NCI-H524 treated with DMSO at 0.1 percent for 48 hours (cell line): ENCODE results near the gene TOM1L2.
A peak's percentile ranks its signal among the peaks of the same experiment; 100 is the strongest.

Source experiments
- DNase-seq: peaks from one replicate; lab custom pipeline; 2025; lab: John Stamatoyannopoulos, UW

The TOM1L2 gene

GRCh38 chr17:17836250-17836817, 135.9 kb downstream of the TOM1L2 start:
- DNase-seq, result peak; percentile 60

GRCh38 chr17:17835415-17836249, 136.6 kb downstream of the TOM1L2 start:
- no peak for DNase-seq

- no peak for DNase-seq
These were observed 137.2 kb downstream of the TOM1L2 start for GRCh38 chr17:17834974-17835373.

DNA sequence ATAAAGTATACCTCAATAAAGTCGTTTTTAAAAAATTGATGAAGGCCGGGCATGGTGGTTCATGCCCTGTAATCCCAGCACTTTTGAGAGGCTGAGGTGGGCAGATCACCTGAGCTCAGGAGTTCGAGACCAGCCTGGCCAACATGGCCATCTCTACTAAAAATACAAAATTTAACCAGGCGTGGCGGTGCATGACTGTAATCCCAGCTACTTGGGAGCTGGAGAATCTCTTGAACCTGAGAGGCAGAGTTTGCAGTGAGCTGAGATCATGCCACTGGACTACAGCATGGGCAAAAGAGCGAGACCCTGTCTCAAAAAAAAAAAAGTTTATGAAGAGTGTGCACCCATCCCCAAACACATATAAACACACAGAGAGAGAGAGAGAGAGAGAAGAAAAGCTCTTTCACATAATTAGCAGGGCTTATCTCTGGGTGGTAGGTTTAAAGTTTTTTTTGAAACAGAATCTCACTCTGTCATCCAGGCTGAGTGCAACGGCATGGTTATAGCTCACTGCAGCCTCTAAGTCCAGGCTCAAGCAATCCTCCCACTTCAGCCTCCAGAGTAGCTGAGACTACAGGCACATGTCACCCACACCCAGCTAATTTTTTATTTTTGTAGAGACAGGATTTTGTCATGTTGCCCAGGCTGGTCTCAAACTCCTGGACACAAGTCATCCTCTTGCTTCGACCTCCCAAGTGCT, 138.4 kb downstream of the TOM1L2 start:
- no peak for DNase-seq

DNA sequence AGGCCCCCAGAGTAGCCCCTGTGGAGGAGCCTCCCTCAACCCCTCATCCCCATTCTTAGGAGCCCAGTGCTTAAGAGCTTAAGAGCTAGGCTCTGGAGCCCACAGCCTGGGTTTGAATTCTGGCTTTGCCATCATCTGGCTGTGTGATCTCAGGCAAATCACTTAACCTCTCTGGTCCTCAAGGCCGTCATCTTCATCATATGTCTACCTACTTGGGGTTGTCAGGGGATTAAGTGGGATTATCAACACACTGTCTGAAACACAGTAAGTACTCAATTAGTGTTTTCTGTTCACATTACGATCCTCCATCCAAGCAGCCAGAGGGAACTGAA, 140.2 kb downstream of the TOM1L2 start:
- DNase-seq, result no peak

GRCh38 chr17:17831208-17832031, 140.8 kb downstream of the TOM1L2 start:
- DNase-seq, result no peak

DNA sequence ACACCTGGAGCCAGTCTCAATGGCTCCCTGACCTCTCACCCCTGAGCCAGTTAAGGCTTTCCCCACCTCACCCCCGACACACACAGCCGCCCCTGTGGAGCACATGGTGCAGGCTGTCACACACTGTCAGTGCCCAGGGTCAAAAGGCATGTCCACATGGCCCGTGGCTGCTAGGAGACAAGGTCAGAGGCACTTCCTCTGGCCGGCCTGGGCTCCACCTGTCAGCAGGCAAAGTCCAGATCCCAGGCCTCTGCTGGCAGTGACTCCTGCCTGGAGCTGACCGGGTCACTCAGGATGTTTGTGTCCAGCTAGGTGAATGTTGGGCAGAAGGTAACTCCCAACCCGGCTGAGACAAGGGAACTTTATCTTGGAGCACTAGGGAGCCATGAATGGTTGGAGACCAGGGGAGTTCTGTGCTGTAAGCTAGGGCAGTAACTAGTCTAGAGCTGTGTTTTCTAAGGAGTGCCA, 141.4 kb downstream of the TOM1L2 start:
- DNase-seq, result no peak

- no peak for DNase-seq
These were observed 142.0 kb downstream of the TOM1L2 start for GRCh38 chr17:17830269-17830567.

DNA sequence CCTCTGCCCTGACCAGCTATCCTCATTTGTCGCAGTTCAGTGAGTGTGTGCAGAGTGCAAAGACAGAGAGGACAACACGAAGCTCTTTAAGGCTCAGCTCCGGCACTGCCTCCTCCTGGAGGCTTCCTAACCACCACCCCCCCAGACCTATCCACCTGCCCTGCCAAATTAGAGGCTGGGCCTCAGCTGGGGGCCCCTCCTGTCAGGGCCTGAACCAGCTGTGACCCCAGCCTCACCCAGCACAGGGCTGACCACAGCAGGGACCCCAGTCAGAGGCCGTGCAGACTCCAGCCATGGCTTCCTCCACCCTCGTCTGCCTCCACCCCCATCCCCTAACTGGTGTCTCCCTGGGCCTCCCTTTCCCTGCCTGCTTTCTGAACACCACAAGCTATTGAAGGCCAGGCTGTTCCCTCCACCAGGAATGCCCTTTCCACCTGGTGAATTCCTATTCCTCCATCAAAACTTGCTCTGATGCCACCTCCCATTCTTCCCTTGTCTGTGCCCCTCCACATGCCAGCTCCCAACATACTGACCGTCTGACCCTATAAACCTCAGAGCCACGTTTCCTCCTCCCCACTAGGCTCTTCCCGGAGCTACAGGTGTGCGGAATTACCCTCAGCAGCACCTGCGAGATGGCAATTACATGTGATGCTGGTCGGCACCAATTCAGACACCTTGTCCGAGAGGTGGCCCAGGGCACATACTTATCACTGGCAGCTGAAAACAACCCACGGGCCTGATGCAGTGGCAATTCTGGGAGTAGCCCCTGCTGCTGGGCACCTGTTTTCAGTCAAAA, 144.2 kb downstream of the TOM1L2 start:
- no peak for DNase-seq

- DNase-seq, result no peak
These were observed 145.0 kb downstream of the TOM1L2 start for GRCh38 chr17:17826942-17827785.

- DNase-seq, result no peak
These were observed 145.9 kb downstream of the TOM1L2 start for GRCh38 chr17:17826342-17826713.

DNA sequence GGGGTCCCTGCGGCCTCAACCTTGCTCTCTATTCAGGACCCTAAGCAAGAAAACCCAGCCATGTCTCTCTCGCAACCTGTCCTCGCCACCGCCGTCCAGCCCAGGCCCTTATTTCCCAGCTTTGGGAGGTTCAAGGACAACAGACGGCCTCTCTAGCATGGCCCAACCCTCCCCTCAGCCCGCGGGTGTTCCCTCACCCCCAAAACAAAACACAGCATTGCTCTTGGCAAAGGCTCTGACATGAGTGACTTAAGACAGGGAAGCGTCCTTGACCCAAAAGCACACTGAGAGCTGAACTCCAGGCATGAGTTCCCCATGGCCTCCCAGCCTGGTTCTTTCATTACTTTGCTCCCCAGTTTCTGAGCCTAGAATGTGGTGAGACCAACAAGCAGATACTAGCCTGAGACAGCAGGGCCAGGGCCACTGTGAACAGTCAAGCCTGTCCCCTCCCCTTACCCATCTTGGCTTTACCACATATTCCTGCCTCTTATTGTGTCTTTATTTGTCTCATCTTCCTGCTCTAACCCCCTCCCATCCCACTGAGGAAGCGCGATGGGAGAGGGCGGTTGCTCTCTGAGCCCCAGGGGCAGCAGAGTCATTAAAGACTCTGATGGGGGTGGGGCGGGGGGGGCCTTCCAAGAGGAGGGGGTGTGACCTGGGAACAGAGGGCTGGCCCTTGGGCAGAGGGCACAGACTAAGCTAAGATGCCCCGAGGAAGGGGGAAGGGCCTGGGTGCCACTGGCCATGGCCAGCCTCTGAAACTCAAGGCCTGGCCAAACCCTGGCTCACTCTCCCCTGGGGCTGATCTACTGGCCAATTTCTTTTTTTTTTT, 147.2 kb downstream of the TOM1L2 start:
- no peak for DNase-seq

DNA sequence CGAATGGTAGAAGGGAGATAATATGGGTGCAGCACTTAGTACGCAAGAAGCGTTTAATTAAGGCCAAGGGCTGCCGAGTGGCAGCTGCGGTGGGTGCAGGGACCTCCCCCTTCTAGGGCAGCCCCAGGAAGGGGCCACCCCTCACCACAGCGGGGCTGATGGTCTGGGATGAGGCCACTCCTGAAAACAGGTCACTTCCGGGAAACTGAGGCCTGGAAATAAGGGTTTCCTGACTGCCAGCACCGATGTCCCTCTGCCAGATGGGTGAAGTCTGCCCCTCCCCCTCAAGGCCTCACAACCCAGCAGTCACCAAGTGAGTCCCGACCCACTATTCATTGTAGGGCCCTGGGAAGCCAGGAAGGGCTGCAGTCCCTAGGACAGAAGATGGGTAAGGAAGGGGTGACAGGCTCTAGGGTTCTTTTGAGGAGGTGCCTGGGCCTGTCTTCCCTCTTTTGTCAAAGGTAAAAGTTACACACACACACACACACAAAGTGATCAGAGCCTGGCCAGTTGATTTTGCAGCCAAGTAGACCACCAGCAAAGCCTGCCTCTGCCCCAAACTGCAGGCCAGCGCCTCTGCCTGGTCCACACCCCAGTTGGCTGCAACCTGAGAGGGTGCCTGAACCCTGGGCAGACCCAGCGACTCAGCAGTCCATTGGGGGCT, 147.9 kb downstream of the TOM1L2 start:
- no peak for DNase-seq

DNA sequence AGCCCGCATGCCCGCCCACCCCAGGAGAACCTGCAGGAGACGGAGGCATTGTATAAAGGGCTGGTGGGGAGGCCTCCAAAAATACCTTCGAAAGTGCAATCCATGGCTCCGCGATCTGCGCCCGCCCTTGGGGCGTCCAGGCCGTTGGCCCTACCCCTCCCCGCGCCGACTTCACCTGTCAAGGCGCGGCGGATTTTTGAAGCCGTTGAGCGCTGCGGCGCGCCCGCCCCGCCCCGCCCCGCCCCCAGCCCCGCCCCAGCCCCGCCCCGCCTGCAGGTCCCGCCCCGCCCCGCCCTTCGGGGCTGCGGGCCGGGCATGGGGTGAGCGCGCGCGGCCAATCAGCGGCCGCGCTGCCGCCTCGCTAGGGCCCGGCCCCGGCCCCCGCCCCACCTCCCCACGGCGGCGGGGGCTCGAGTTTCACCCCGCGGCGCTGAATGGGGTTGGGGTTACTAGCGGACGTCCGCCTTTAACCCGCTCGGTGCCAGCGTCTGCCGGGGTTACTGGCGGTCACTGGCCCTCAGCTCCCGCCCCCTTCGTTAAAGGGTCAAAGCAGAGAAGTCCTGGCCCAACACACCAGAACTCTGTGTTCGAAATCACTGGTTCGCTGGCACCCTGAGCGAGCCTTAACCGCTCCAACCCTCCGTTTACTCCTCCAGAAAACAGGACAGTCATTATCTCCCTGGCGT, 148.6 kb downstream of the TOM1L2 start:
- peak; percentile 36 for DNase-seq

DNA sequence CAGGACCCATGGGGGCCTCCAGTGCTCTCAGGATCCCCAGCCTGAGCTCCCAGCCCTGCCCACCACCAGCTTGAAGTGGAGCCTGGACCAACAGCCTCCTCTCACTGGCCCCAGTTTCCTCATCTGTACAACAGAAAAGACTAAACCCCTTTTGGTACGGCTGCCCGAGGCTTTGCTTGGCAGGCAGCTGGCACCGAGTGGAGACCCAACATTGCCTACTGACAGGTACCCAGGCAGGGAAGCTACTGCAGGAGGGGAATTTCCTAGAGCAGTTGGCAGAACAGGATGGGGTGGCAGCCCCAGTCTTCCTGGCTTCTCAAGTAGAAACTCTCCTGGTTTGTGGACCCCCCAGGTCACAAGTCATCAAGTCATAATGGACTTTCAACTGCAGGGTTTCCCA, 149.6 kb downstream of the TOM1L2 start:
- DNase-seq, result no peak

DNA sequence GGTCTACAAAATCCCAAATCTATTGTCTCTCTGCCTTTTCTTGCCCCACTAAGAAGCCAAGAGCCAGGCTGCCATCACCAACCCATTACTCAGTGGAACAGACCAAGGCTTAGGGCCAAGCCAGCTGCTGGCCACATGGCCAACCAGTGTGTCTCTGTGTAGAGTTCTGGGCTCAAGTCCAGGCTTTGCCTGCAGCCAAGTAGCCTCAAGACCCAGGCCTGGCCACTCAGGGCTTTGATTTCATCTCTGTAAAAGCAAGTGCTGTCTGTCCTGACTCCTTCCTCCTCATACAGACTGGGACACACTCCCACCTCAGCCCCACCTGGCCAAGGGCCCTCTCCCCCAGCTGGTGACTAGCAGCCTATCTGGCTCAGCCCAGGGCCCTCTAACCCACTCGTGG, 150.0 kb downstream of the TOM1L2 start:
- no peak for DNase-seq

GRCh38 chr17:17820463-17821158, 151.6 kb downstream of the TOM1L2 start:
- no peak for DNase-seq

- DNase-seq, result no peak
These were observed 152.2 kb downstream of the TOM1L2 start for GRCh38 chr17:17820046-17820445.
